GM21367 (cell line): ENCODE results near the gene BABAM2.

Experiments used
- ATAC-seq: cut with Tn5 transposase; IDR thresholded peaks from one replicate; pipeline ENCODE4 v1.9.1; 2021; ENCODE audit not compliant: unreplicated experiment

Gene BABAM2

GRCh38 chr2:28152585-28153280 is 262.2 kb downstream of the BABAM2 start:
- ATAC-seq, result no peak

GRCh38 chr2:28153851-28154250 is 263.3 kb downstream of the BABAM2 start:
- no peak for ATAC-seq

- ATAC-seq, result no peak
Observed at GRCh38 chr2:28155086-28155485, 264.6 kb downstream of the BABAM2 start.

- no peak for ATAC-seq
Observed at GRCh38 chr2:28155627-28156026, 265.1 kb downstream of the BABAM2 start.

- no peak for ATAC-seq
Observed at GRCh38 chr2:28158791-28159190, 268.3 kb downstream of the BABAM2 start.

GRCh38 chr2:28160986-28161425 is 270.5 kb downstream of the BABAM2 start:
- ATAC-seq, result no peak

- ATAC-seq, result no peak
Observed at GRCh38 chr2:28161466-28161865, 270.9 kb downstream of the BABAM2 start.

GRCh38 chr2:28162564-28162963 is 272.0 kb downstream of the BABAM2 start:
- ATAC-seq, result no peak

- ATAC-seq, result no peak
Observed at GRCh38 chr2:28163028-28163427, 272.5 kb downstream of the BABAM2 start.

- no peak for ATAC-seq
Observed at GRCh38 chr2:28163627-28164279, 273.2 kb downstream of the BABAM2 start.

GRCh38 chr2:28164280-28164801 is 273.8 kb downstream of the BABAM2 start:
- ATAC-seq, result no peak

- ATAC-seq, result no peak
Observed at GRCh38 chr2:28165087-28165635, 274.6 kb downstream of the BABAM2 start.

- ATAC-seq, result no peak
Observed at GRCh38 chr2:28166956-28167355, 276.4 kb downstream of the BABAM2 start.

GRCh38 chr2:28168376-28168775 is 277.8 kb downstream of the BABAM2 start:
- ATAC-seq, result no peak

- no peak for ATAC-seq
Observed at GRCh38 chr2:28169492-28169891, 279.0 kb downstream of the BABAM2 start.

- ATAC-seq, result no peak
Observed at GRCh38 chr2:28172114-28172898, 281.8 kb downstream of the BABAM2 start.

GRCh38 chr2:28173377-28173776 is 282.8 kb downstream of the BABAM2 start:
- no peak for ATAC-seq

GRCh38 chr2:28174211-28174610 is 283.7 kb downstream of the BABAM2 start:
- ATAC-seq, result no peak

GRCh38 chr2:28175028-28175427 is 284.5 kb downstream of the BABAM2 start:
- ATAC-seq, result no peak

- ATAC-seq, result no peak
Observed at GRCh38 chr2:28178946-28179345, 288.4 kb downstream of the BABAM2 start.

- ATAC-seq, result no peak
Observed at GRCh38 chr2:28181801-28182200, 291.3 kb downstream of the BABAM2 start.
